Hepatocyte (in vitro differentiated cells): ENCODE results near the gene TRIM9.

Experiments
- CTCF ChIP-seq: fragments of 200-600 bp; sonication (generic); IDR thresholded peaks from 2 replicates; pipeline ENCODE4 v1.5.1; 2016; ENCODE audit warnings: antibody characterized with exemption, mild to moderate bottlenecking; ENCODE audit not compliant: poor library complexity
- EZH2 ChIP-seq: fragments of 200-600 bp; sonication (generic); IDR thresholded peaks from 2 replicates; pipeline ENCODE4 v1.6.1; 2016; ENCODE audit warnings: antibody characterized with exemption, mild to moderate bottlenecking, borderline replicate concordance
- EZH2phosphoT487 ChIP-seq: fragments of 200-600 bp; sonication (generic); IDR thresholded peaks from one replicate; pipeline ENCODE4 v1.6.1; 2018; ENCODE audit warnings: antibody characterized with exemption, mild to moderate bottlenecking, low read depth, moderate library complexity; ENCODE audit not compliant: unreplicated experiment, severe bottlenecking

GRCh38 chr14:51053157-51053556, 41.7 kb downstream of the TRIM9 start:
- TF ChIP-seq CTCF = no peak
- no peak for TF ChIP-seq EZH2
- TF ChIP-seq EZH2phosphoT487 = no peak
